Esophagus squamous epithelium (tissue), 4 donors: ENCODE data around the gene LRRC28.

Experiments
- CTCF ChIP-seq, 6 experiments: fragments of 450-650 bp in 4 of 6; fragments of 200-600 bp in 2 of 6; sonication (generic) in 2 of 6; IDR thresholded peaks; one replicate each; pipeline ENCODE4 v1.5.1; 2016 to 2019; ENCODE audit warnings: antibody characterized with exemption in 6 of 6, mild to moderate bottlenecking in 4 of 6, moderate library complexity in 4 of 6
- POLR2A ChIP-seq, 4 donors: fragments of 450-650 bp; IDR thresholded peaks; one replicate each; pipeline ENCODE4 v1.6.1; 2017; ENCODE audit warnings: antibody characterized with exemption in 4 of 4, mild to moderate bottlenecking in 4 of 4, moderate library complexity in 3 of 4

DNA sequence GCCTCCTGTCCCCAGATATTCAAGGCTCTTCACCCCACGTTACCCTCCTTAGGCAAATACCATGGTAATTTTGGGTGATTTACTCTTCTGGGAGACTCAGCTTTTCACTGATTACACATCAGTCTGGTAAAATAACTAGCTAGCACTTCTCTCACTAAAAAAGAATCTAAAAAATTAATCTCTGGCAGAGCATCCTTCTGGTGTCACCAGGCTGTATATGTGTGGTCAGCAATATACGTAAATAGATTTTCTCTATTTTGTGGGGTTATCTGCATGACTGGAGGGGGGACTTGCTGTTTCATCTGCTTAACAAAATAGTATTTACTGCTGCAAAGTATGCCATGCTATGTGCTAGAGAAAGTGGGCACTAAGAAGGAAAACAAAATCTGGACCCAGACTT is 45.1 kb downstream of the LRRC28 start:
- TF ChIP-seq CTCF (IDR thresholded peaks at IDR 0.05), result no peak
- no peak for TF ChIP-seq POLR2A (IDR thresholded peaks at IDR 0.05)
